Measurements from ENCODE around the gene DONSON.

Gene DONSON

DNA sequence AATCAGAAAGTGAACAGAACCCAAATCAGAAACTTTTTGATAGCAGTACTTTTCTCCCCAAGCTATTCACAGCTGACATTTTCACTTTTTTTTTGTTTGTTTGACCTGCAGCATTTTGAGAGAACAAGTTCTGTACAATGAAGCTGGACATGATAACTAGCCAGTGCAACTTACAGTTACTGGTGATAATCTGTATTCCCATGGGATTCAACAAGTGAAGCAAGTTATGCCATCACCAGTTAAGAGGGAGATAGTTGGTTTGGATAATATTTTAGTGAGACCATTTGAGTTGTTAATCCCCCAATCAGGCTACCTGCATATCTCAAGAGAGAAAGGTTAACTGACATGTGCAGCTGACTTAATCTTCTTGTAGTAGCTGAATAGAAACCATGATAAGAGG lies 27.5 kb downstream of the DONSON start:
- Histone ChIP-seq H3K36me3 (ENCODE audit: control insufficient read depth, insufficient read depth, low read length) (peaks cover 27% of the 10 kb centered on the region), H3K27me3 (ENCODE audit: control insufficient read depth, insufficient read depth, low read length) (no peaks in the 10 kb centered on the region), H3K9me3 (ENCODE audit: control insufficient read depth, insufficient read depth, low read length) (no peaks in the 10 kb centered on the region), H3K4me3 (ENCODE audit: low read depth, low read length) (no peak overlapping the region), H3K9ac (ENCODE audit: low read depth, low read length) (no peak overlapping the region), H3K4me1 (ENCODE audit: control insufficient read depth, insufficient read depth, low read length) (no peaks in the 10 kb centered on the region)

DNA sequence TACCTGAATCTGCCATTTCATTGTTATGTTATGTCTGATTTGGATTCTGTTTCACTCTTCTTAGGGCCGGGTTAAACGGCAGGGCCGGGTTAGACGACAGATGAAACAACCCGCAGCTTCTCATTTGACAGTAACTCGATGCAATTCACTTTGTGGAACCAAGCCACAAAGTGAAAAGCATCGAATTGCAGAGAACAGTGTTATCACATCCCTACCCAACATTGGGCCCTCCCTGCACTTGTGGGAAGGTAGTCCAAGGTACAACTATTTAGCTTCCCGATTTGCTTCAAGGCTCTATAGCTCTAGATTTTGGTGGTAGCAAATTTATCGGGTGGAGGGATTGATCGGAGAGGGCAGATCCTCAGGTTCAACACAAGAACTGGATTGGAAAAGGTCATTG lies 28.7 kb downstream of the DONSON start:
- H3K36me3 ChIP-seq (ENCODE audit: control insufficient read depth, insufficient read depth, low read length), result peaks cover 27% of the 10 kb centered on the region
- no peaks in the 10 kb centered on the region for H3K9me3 ChIP-seq (ENCODE audit: control insufficient read depth, insufficient read depth, low read length)
- no peak overlapping the region for H3K9ac ChIP-seq (ENCODE audit: low read depth, low read length)
- H3K4me3 ChIP-seq (ENCODE audit: low read depth, low read length), result no peak overlapping the region
- H3K4me1 ChIP-seq (ENCODE audit: control insufficient read depth, insufficient read depth, low read length), result no peaks in the 10 kb centered on the region
- no peaks in the 10 kb centered on the region for H3K27me3 ChIP-seq (ENCODE audit: control insufficient read depth, insufficient read depth, low read length)

DNA sequence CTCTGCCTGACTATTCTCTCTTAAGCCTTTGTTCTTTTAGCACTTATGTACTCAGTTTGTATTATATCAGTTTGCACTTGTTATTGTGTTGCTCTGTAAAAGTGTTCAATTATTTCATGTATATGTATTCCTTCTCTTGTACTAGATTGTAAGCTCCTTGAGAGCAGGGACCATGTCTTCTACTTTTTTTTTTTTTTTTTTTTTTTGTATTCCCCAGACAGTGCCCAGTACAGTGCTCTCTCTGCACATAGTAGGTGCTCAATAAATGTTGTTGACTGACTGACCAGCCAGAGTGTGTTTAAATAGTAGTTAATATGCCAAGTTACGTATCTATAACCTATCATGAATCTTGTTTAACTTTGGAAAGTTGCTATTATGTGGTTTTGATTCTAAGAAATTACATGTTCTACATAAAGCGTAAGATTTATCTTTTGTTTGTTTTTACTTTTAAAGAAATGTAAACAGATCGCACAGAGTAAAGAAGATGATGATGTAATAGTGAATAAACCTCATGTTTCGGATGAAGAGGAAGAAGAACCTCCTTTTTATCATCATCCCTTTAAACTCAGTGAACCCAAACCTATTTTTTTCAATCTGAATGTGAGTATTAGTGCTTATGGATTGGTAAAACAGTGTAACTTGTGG lies 29.6 kb downstream of the DONSON start:
- Histone ChIP-seq H3K9ac (ENCODE audit: low read depth, low read length) (no peak overlapping the region), H3K36me3 (ENCODE audit: control insufficient read depth, insufficient read depth, low read length) (peaks cover 31% of the 10 kb centered on the region), H3K9me3 (ENCODE audit: control insufficient read depth, insufficient read depth, low read length) (no peaks in the 10 kb centered on the region), H3K27me3 (ENCODE audit: control insufficient read depth, insufficient read depth, low read length) (no peaks in the 10 kb centered on the region), H3K4me1 (ENCODE audit: control insufficient read depth, insufficient read depth, low read length) (peaks cover under 1% of the 10 kb centered on the region), H3K4me3 (ENCODE audit: low read depth, low read length) (no peak overlapping the region)

DNA sequence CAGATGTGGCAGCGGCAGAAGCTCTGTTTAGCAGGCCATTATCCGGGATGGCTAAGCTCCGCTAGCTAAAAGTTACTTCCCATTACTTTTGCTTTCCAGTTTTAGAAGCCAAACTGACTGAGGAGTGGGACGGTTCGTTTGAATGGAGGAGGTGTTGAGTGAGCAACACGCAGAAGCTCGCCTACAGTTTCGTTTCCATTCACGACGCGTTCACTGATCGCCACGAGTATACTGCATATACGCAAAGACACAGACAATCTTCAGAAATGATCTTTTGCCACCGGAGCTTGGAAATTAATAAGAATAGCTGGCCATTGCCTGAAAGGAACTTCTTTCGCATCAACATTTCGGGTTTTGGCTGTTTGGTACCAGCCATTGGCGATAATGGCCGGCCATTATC lies 31.0 kb downstream of the DONSON start:
- H3K4me1 ChIP-seq (ENCODE audit: control insufficient read depth, insufficient read depth, low read length), result peaks cover 2% of the 10 kb centered on the region
- H3K4me3 ChIP-seq (ENCODE audit: low read depth, low read length), result no peak overlapping the region
- H3K27me3 ChIP-seq (ENCODE audit: control insufficient read depth, insufficient read depth, low read length), result no peaks in the 10 kb centered on the region
- H3K36me3 ChIP-seq (ENCODE audit: control insufficient read depth, insufficient read depth, low read length), result peaks cover 44% of the 10 kb centered on the region
- H3K9me3 ChIP-seq (ENCODE audit: control insufficient read depth, insufficient read depth, low read length), result no peaks in the 10 kb centered on the region
- H3K9ac ChIP-seq (ENCODE audit: low read depth, low read length), result no peak overlapping the region

DNA sequence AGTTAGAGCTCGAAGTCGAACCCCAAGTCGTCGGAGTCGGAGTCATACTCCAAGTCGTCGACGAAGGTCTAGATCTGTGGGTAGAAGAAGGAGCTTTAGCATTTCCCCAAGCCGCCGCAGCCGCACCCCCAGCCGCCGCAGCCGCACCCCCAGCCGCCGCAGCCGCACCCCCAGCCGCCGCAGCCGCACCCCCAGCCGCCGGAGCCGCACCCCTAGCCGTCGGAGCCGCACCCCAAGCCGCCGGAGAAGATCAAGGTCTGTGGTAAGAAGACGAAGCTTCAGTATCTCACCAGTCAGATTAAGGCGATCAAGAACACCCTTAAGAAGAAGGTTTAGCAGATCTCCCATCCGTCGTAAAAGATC lies 33.5 kb downstream of the DONSON start:
- H3K4me1 ChIP-seq (ENCODE audit: control insufficient read depth, insufficient read depth, low read length), result peaks cover 2% of the 10 kb centered on the region
- peaks cover 66% of the 10 kb centered on the region for H3K36me3 ChIP-seq (ENCODE audit: control insufficient read depth, insufficient read depth, low read length)
- H3K4me3 ChIP-seq (ENCODE audit: low read depth, low read length), result no peak overlapping the region

DNA sequence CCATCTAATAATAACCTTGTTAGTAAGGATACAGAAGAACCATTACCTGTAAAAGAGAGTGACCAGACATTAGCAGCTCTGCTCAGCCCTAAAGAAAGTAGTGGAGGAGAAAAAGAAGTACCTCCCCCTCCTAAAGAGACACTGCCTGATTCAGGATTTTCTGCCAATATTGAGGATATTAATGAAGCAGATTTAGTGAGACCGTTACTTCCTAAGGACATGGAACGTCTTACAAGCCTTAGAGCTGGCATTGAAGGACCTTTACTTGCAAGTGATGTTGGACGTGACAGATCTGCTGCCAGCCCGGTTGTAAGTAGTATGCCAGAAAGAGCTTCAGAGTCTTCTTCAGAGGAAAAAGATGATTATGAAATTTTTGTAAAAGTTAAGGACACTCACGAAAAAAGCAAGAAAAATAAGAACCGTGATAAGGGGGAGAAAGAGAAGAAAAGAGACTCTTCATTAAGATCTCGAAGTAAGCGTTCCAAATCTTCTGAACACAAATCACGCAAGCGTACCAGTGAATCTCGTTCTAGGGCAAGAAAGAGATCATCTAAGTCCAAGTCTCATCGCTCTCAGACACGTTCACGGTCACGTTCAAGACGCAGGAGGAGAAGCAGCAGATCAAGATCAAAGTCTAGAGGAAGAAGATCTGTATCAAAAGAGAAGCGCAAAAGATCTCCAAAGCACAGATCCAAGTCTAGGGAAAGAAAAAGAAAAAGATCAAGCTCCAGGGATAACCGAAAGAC lies 34.1 kb downstream of the DONSON start:
- Histone ChIP-seq H3K27me3 (ENCODE audit: control insufficient read depth, insufficient read depth, low read length) (no peaks in the 10 kb centered on the region), H3K4me1 (ENCODE audit: control insufficient read depth, insufficient read depth, low read length) (peaks cover 2% of the 10 kb centered on the region), H3K9ac (ENCODE audit: low read depth, low read length) (no peak overlapping the region), H3K9me3 (ENCODE audit: control insufficient read depth, insufficient read depth, low read length) (no peaks in the 10 kb centered on the region), H3K4me3 (ENCODE audit: low read depth, low read length) (no peak overlapping the region), H3K36me3 (ENCODE audit: control insufficient read depth, insufficient read depth, low read length) (peaks cover 66% of the 10 kb centered on the region)

More for the DNA sequence above, 33.5 kb downstream of the DONSON start:
- H3K9ac ChIP-seq (ENCODE audit: low read depth, low read length), result no peak overlapping the region
- no peaks in the 10 kb centered on the region for H3K27me3 ChIP-seq (ENCODE audit: control insufficient read depth, insufficient read depth, low read length)
- H3K9me3 ChIP-seq (ENCODE audit: control insufficient read depth, insufficient read depth, low read length), result no peaks in the 10 kb centered on the region

DNA sequence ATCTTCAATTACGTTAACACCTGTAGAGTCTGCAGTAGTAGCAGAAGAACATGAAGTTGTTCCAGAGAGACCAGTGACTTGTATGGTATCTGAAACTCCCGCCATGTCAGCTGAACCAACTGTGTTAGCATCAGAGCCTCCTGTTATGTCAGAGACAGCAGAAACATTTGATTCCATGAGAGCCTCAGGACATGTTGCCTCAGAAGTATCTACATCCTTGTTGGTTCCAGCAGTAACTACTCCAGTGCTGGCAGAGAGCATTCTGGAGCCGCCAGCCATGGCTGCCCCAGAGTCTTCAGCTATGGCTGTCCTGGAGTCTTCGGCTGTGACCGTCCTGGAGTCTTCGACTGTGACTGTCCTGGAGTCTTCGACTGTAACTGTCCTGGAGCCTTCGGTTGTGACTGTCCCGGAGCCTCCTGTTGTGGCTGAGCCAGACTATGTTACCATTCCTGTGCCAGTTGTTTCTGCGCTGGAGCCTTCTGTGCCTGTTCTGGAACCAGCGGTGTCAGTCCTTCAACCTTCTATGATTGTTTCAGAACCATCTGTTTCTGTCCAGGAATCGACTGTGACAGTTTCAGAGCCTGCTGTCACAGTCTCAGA lies 35.4 kb downstream of the DONSON start:
- no peaks in the 10 kb centered on the region for H3K27me3 ChIP-seq (ENCODE audit: control insufficient read depth, insufficient read depth, low read length)
- H3K4me1 ChIP-seq (ENCODE audit: control insufficient read depth, insufficient read depth, low read length), result peaks cover 2% of the 10 kb centered on the region
- H3K4me3 ChIP-seq (ENCODE audit: low read depth, low read length), result no peak overlapping the region
- peaks cover 60% of the 10 kb centered on the region for H3K36me3 ChIP-seq (ENCODE audit: control insufficient read depth, insufficient read depth, low read length)
- H3K9ac ChIP-seq (ENCODE audit: low read depth, low read length), result no peak overlapping the region
- H3K9me3 ChIP-seq (ENCODE audit: control insufficient read depth, insufficient read depth, low read length), result no peaks in the 10 kb centered on the region

DNA sequence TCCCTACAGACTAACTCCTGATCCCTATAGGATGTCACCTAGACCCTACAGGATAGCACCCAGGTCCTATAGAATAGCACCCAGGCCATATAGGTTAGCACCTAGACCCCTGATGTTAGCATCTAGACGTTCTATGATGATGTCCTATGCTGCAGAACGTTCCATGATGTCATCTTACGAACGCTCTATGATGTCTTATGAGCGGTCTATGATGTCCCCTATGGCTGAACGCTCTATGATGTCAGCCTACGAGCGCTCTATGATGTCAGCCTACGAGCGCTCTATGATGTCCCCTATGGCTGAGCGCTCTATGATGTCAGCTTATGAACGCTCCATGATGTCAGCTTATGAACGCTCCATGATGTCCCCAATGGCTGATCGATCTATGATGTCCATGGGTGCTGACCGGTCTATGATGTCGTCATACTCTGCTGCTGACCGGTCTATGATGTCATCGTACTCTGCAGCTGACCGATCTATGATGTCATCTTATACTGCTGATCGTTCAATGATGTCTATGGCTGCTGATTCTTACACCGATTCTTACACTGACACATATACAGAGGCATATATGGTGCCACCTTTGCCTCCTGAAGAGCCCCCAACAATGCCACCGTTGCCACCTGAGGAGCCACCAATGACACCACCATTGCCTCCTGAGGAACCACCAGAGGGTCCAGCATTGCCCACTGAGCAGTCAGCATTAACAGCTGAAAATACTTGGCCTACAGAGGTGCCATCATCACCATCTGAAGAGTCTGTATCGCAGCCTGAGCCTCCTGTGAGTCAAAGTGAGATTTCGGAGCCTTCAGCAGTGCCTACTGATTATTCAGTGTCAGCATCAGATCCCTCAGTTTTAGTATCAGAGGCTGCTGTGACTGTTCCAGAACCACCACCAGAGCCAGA lies 36.1 kb downstream of the DONSON start:
- H3K9ac ChIP-seq (ENCODE audit: low read depth, low read length), result no peak overlapping the region
- H3K9me3 ChIP-seq (ENCODE audit: control insufficient read depth, insufficient read depth, low read length), result no peaks in the 10 kb centered on the region
- no peak overlapping the region for H3K4me3 ChIP-seq (ENCODE audit: low read depth, low read length)
- H3K27me3 ChIP-seq (ENCODE audit: control insufficient read depth, insufficient read depth, low read length), result no peaks in the 10 kb centered on the region
- H3K4me1 ChIP-seq (ENCODE audit: control insufficient read depth, insufficient read depth, low read length), result peaks cover 2% of the 10 kb centered on the region
- H3K36me3 ChIP-seq (ENCODE audit: control insufficient read depth, insufficient read depth, low read length), result peaks cover 55% of the 10 kb centered on the region

DNA sequence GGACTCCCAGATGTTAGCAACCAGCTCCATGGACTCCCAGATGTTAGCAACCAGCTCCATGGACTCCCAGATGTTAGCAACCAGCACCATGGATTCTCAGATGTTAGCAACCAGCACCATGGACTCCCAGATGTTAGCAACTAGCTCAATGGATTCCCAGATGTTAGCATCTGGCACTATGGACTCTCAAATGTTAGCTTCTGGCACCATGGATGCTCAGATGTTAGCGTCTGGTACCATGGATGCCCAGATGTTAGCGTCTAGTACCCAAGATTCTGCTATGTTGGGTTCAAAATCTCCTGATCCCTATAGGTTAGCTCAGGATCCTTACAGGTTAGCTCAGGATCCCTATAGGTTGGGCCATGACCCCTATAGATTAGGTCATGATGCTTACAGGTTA lies 36.8 kb downstream of the DONSON start:
- Histone ChIP-seq H3K36me3 (ENCODE audit: control insufficient read depth, insufficient read depth, low read length) (peaks cover 59% of the 10 kb centered on the region), H3K4me1 (ENCODE audit: control insufficient read depth, insufficient read depth, low read length) (peaks cover 2% of the 10 kb centered on the region), H3K9me3 (ENCODE audit: control insufficient read depth, insufficient read depth, low read length) (no peaks in the 10 kb centered on the region), H3K9ac (ENCODE audit: low read depth, low read length) (no peak overlapping the region), H3K4me3 (ENCODE audit: low read depth, low read length) (no peak overlapping the region), H3K27me3 (ENCODE audit: control insufficient read depth, insufficient read depth, low read length) (no peaks in the 10 kb centered on the region)

DNA sequence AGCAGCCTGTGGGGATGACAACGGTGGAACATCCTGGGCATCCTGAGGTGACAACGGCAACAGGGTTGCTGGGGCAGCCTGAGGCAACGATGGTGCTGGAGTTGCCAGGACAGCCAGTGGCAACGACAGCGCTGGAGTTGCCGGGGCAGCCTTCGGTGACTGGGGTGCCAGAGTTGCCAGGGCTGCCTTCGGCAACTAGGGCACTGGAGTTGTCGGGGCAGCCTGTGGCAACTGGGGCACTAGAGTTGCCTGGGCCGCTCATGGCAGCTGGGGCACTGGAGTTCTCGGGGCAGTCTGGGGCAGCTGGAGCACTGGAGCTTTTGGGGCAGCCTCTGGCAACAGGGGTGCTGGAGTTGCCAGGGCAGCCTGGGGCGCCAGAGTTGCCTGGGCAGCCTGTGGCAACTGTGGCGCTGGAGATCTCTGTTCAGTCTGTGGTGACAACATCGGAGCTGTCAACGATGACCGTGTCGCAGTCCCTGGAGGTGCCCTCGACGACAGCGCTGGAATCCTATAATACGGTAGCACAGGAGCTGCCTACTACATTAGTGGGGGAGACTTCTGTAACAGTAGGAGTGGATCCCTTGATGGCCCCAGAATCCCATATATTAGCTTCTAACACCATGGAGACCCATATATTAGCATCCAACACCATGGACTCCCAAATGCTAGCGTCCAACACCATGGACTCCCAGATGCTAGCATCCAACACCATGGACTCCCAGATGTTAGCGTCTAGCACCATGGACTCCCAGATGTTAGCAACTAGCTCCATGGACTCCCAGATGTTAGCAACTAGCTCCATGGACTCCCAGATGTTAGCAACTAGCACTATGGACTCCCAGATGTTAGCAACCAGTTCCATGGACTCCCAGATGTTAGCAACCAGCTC lies 37.5 kb downstream of the DONSON start:
- H3K4me3 ChIP-seq (ENCODE audit: low read depth, low read length), result no peak overlapping the region
- H3K9me3 ChIP-seq (ENCODE audit: control insufficient read depth, insufficient read depth, low read length), result no peaks in the 10 kb centered on the region
- no peak overlapping the region for H3K9ac ChIP-seq (ENCODE audit: low read depth, low read length)
- H3K4me1 ChIP-seq (ENCODE audit: control insufficient read depth, insufficient read depth, low read length), result peaks cover 2% of the 10 kb centered on the region
- peaks cover 59% of the 10 kb centered on the region for H3K36me3 ChIP-seq (ENCODE audit: control insufficient read depth, insufficient read depth, low read length)
- no peaks in the 10 kb centered on the region for H3K27me3 ChIP-seq (ENCODE audit: control insufficient read depth, insufficient read depth, low read length)

All from iPS-15b (cell line).